Loucy (cell line): ENCODE data around the gene PSME2.

ENCODE experiments used
- CTCF ChIP-seq: fragments of 200-600 bp; sonication (generic); conservative IDR thresholded peaks from 2 replicates; pipeline ENCODE4 v1.5.1; 2014; ENCODE audit warnings: mild to moderate bottlenecking, antibody characterized with exemption, low read length
- EZH2phosphoT487 ChIP-seq: fragments of 200-600 bp; IDR thresholded peaks from 2 replicates; pipeline ENCODE4 v1.6.1; 2018; ENCODE audit warnings: antibody characterized with exemption, mild to moderate bottlenecking, moderate library complexity, borderline replicate concordance

GRCh38 chr14:24103451-24103850, 43.0 kb downstream of the PSME2 start:
- TF ChIP-seq CTCF (no peak), EZH2phosphoT487 (no peak)
